Measurements from ENCODE around the gene OOEP. TPM values are rescaled to one million over a fixed set of nuclear protein-coding genes. Genes with fewer than 3 reads are reported as not detected.

OOEP gene
- total and polyA plus RNA-seq, 2 donors: 0.24 TPM; not detected in 1

Small RNA genes within 50 kb of the gene (small RNA-seq; reads per million reads assigned to genes)
- 0.41 reads per million, percentile 34 among the genes with 10 or more reads in this experiment for gene RPL39P3

Other genes starting within 250 kb of the OOEP start
- not detected for gene KHDC1L, start 144.4 kb downstream of the OOEP start, total RNA-seq
- gene KHDC1L, start 144.4 kb downstream of the OOEP start, polyA plus RNA-seq: not detected
- 2.6 TPM for gene KHDC1, start 106.7 kb downstream of the OOEP start, total RNA-seq
- gene KHDC1, start 106.7 kb downstream of the OOEP start, polyA plus RNA-seq: 4.2 TPM
- not detected for gene DPPA5, start 15.6 kb downstream of the OOEP start, total RNA-seq
- not detected for gene DPPA5, start 15.6 kb downstream of the OOEP start, polyA plus RNA-seq
- gene KHDC3L, start 7.2 kb downstream of the OOEP start, total RNA-seq: not detected
- gene KHDC3L, start 7.2 kb downstream of the OOEP start, polyA plus RNA-seq: not detected
- 0.42 TPM for gene DDX43, start 24.9 kb upstream of the OOEP start, total RNA-seq
- 1.3 TPM for gene DDX43, start 24.9 kb upstream of the OOEP start, polyA plus RNA-seq
- 16.0 TPM for gene CGAS, start 82.4 kb upstream of the OOEP start, total RNA-seq
- gene CGAS, start 82.4 kb upstream of the OOEP start, polyA plus RNA-seq: 3.1 TPM
- gene MTO1, start 91.8 kb upstream of the OOEP start, total RNA-seq: 28.3 TPM
- 19.8 TPM for gene MTO1, start 91.8 kb upstream of the OOEP start, polyA plus RNA-seq
- 18,172 TPM for gene EEF1A1, start 151.1 kb upstream of the OOEP start, total RNA-seq
- 11,265 TPM for gene EEF1A1, start 151.1 kb upstream of the OOEP start, polyA plus RNA-seq

All from urinary bladder (tissue), 2 donors.